Epithelial cell of esophagus (primary cell): Measurements from ENCODE around the gene CDKN2AIPNL.
"Not testable (repeated sequence)": the region's sequence is repeated elsewhere in the genome, so short reads cannot be mapped to it uniquely, and the experiment has no call there.

ENCODE experiments used
- DNase-seq: peaks from one replicate; pipeline ENCODE4 v3.0.0; 2010; ENCODE audit warnings: low read depth
- H3K4me3 ChIP-seq: 2 replicates; pipeline ENCODE4 v1.5.1; 2011; ENCODE audit warnings: mild to moderate bottlenecking, low read length, control low read depth
- CTCF ChIP-seq: IDR thresholded peaks from 2 replicates; pipeline ENCODE4 v1.5.1; 2011; ENCODE audit warnings: low read depth, mild to moderate bottlenecking, low read length, control low read depth, inconsistent platforms; ENCODE audit not compliant: insufficient read depth; ENCODE audit errors: missing control alignments

The CDKN2AIPNL gene

GRCh38 chr5:134387443-134387842 is 24.2 kb downstream of the CDKN2AIPNL start:
- no peak for DNase-seq
- TF ChIP-seq CTCF, result no peak
- H3K4me3 ChIP-seq, result no peak overlapping the region

- no peak for TF ChIP-seq CTCF
- no peak for DNase-seq
- H3K4me3 ChIP-seq, result no peak overlapping the region
Measured at GRCh38 chr5:134383980-134384697, 27.5 kb downstream of the CDKN2AIPNL start.

DNA sequence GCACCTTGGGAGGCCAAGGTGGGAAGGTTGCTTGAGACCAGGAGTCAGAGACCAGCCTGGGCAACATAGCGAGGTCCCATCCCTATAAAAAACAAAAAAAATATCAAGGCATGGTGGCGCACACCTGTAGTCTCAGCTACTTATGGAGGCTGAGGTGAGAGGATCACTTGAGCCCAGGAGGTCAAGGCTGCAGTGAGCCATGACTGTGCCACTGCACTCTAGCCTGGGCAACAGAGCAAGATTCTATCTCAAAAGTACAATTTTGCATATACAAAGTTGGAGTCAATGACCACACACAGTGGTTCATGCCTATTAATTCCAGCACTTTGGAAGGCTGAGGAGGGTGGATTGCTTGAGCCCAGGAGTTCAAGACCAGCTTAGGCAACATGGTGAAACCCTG is 29.5 kb downstream of the CDKN2AIPNL start:
- not testable (repeated sequence) for DNase-seq, H3K4me3 ChIP-seq

DNA sequence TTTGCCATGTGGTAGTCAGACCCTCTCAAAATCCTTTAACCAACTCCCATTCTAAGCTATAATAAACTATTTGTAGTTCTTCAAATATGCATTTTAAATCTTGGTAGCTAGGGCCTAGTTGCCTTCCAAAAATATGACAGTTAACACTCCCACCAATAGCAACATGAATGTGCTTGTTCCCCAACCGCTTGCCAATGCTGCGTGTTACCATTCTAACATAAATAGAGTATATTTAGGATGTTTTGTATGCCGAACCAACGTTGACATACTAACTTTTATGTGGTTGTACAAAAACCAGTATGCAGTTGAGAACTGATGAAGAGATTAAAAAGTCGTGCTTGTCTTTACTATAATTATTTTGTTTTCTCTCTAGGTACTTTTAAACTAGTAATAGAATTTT is 31.3 kb downstream of the CDKN2AIPNL start:
- H3K4me3 ChIP-seq, result no peak overlapping the region
- no peak for TF ChIP-seq CTCF
- DNase-seq, result no peak

DNA sequence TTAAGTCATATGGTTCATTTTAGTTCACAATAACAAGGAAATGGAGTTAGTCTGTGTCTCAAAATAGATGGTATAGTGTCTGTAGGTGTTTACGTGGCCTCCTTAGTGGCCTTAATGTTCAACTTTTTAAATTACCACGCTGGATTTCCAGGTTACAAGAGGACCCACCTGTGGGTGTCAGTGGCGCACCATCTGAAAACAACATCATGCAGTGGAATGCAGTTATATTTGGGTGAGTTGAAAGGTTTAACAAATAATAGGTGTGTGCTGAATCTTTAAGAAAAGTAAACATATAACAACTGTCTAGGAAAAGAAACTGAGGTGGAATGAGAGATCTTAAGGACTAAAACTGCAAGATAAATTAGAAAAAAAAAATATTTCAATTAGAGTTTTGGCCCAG is 37.4 kb downstream of the CDKN2AIPNL start:
- peak; percentile 14 for DNase-seq
- H3K4me3 ChIP-seq, result no peak overlapping the region

DNA sequence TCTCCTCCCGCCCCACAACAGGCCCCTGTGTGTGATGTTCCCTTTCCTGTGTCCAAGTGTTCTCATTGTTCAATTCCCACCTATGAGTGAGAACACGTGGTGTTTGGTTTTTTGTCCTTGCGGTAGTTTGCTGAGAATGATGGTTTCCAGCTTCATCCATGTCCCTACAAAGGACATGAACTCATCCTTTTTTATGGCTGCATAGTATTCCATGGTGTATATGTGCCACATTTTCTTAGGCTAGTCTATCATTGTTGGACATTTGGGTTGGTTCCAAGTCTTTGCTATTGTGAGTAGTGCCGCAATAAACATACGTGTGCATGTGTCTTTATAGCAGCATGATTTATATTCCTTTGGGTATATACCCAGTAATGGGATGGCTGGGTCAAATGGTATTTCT is 38.0 kb downstream of the CDKN2AIPNL start:
- H3K4me3 ChIP-seq, DNase-seq: not testable (repeated sequence)

More for the DNA sequence above, 37.4 kb downstream of the CDKN2AIPNL start:
- TF ChIP-seq CTCF, result no peak

GRCh38 chr5:134371834-134372340 is 39.8 kb downstream of the CDKN2AIPNL start:
- peak; percentile 58 for DNase-seq
- H3K4me3 ChIP-seq, result peak overlapping the region; percentile 59
- no peak for TF ChIP-seq CTCF
